HepG2 (cell line): ENCODE measurements around the gene WIZ. TPM values are rescaled to one million over a fixed set of nuclear protein-coding genes. Genes with fewer than 3 reads are reported as not detected.

Experiments used
- ARNT ChIP-seq: fragments of 450-650 bp; IDR thresholded peaks from 2 replicates; pipeline ENCODE4 v1.6.1; 2017
- ATF2 ChIP-seq: sonication (generic); formaldehyde crosslinking; IDR thresholded peaks from 2 replicates; pipeline ENCODE4 v1.4.0; 2020; ENCODE audit warnings: missing genetic modification reagents
- GATAD2A ChIP-seq: IDR thresholded peaks from 2 replicates; pipeline ENCODE4 v1.6.1; 2016
- HBP1 ChIP-seq: IDR thresholded peaks from 2 replicates; pipeline ENCODE4 v1.6.1; 2016; ENCODE audit warnings: low read depth, control low read depth
- HCFC1 ChIP-seq: fragments of 150-350 bp; IDR thresholded peaks from 2 replicates; pipeline ENCODE4 v1.6.1; 2014; ENCODE audit warnings: low read depth, low read length
- HIVEP1 ChIP-seq: sonication (generic); formaldehyde crosslinking; IDR thresholded peaks from 2 replicates; pipeline ENCODE4 v1.4.0; 2020; ENCODE audit warnings: mild to moderate bottlenecking, missing genetic modification reagents
- HOXD1 ChIP-seq: sonication (generic); formaldehyde crosslinking; IDR thresholded peaks from 2 replicates; pipeline ENCODE4 v1.5.0; 2020; ENCODE audit warnings: missing genetic modification reagents
- MAFF ChIP-seq: IDR thresholded peaks from 2 replicates; pipeline ENCODE4 v1.6.1; 2011; ENCODE audit warnings: low read depth, low read length, improper control_type of control experiment
- MXD3 ChIP-seq: IDR thresholded peaks from 2 replicates; pipeline ENCODE4 v1.6.1; 2016; ENCODE audit warnings: mild to moderate bottlenecking, missing biosample characterization, missing genetic modification reagents
- MXD4 ChIP-seq: IDR thresholded peaks from 2 replicates; pipeline ENCODE4 v1.6.1; 2016; ENCODE audit warnings: mild to moderate bottlenecking, missing biosample characterization, missing genetic modification reagents
- PCBP2 ChIP-seq: fragments of 200-400 bp; formaldehyde crosslinking; optimal IDR thresholded peaks from 2 replicates; pipeline ENCODE3; 2018; ENCODE audit warnings: low read length, low read depth; ENCODE audit not compliant: poor library complexity, severe bottlenecking
- RXRB ChIP-seq: IDR thresholded peaks from 2 replicates; pipeline ENCODE4 v1.6.1; 2016; ENCODE audit warnings: borderline replicate concordance, missing genetic modification reagents, missing compliant biosample characterization
- WIZ ChIP-seq: sonication (generic); formaldehyde crosslinking; IDR thresholded peaks from 2 replicates; pipeline ENCODE4 v1.5.1; 2020; ENCODE audit warnings: mild to moderate bottlenecking, missing genetic modification reagents
- XRCC5 ChIP-seq: fragments of 200-400 bp; formaldehyde crosslinking; optimal IDR thresholded peaks from 2 replicates; pipeline ENCODE3; 2017; ENCODE audit warnings: mild to moderate bottlenecking, low read length
- ZBTB21 ChIP-seq: sonication (generic); formaldehyde crosslinking; IDR thresholded peaks from 2 replicates; pipeline ENCODE4 v1.4.0; 2020; ENCODE audit warnings: missing genetic modification reagents
- ZBTB38 ChIP-seq: sonication (generic); formaldehyde crosslinking; IDR thresholded peaks from 2 replicates; pipeline ENCODE4 v1.5.1; 2020; ENCODE audit warnings: mild to moderate bottlenecking, missing genetic modification reagents
- ZFAT ChIP-seq: sonication (generic); formaldehyde crosslinking; conservative IDR thresholded peaks from 2 replicates; pipeline ENCODE4 v1.8.1; 2023; ENCODE audit warnings: missing genetic modification reagents, inconsistent platforms
- ZNF660 ChIP-seq: sonication (generic); formaldehyde crosslinking; IDR thresholded peaks from 2 replicates; pipeline ENCODE4 v1.5.1; 2020; ENCODE audit warnings: mild to moderate bottlenecking, low read depth, missing genetic modification reagents, borderline replicate concordance
- ZNF670 ChIP-seq: sonication (generic); formaldehyde crosslinking; IDR thresholded peaks from 2 replicates; pipeline ENCODE4 v1.8.0; 2022; ENCODE audit warnings: mild to moderate bottlenecking, missing genetic modification reagents, borderline replicate concordance
- ZSCAN12 ChIP-seq: sonication (generic); formaldehyde crosslinking; IDR thresholded peaks from 2 replicates; pipeline ENCODE4 v1.9.0; 2021; ENCODE audit warnings: mild to moderate bottlenecking, missing genetic modification reagents
- polyA plus RNA-seq, 8 experiments: library from polyadenylated mRNA; depleted of rRNA in 3 of 8; stranded (reverse) in 7 of 8; unstranded in 1 of 8; fragments of >200 nt; fragmentation: Illumina TruSeq in 4 of 8; extraction: Trizol in 4 of 8; gene quantifications; 2 replicates each; pipeline versions ENCODE4 v1.2.1 to v1.2.3, GENCODE V29; 2011 to 2016; ENCODE audit warnings: low read depth in 4 of 8, missing spikeins in 1 of 8, mixed read lengths in 1 of 8; ENCODE audit not compliant: insufficient read depth in 1 of 8
- total RNA-seq, 5 experiments: library from RNA; depleted of rRNA; stranded (reverse); fragments of >200 nt; fragmentation: Illumina TruSeq; extraction: Trizol; gene quantifications; 2 replicates each; pipeline ENCODE4 v1.2.3, GENCODE V29; 2016; ENCODE audit warnings: low read depth in 1 of 5
- TF ChIP-seq, protein P1 (sequence below): fragments of 450-650 bp; IDR thresholded peaks from 2 replicates; pipeline ENCODE4 v1.6.1; 2017; ENCODE audit warnings: mild to moderate bottlenecking
- TF ChIP-seq, protein P2 (sequence below): IDR thresholded peaks from 2 replicates; pipeline ENCODE4 v1.6.1; 2016; ENCODE audit warnings: low read depth
- TF ChIP-seq, protein P3 (sequence below): sonication (generic); formaldehyde crosslinking; IDR thresholded peaks from 2 replicates; pipeline ENCODE4 v1.5.0; 2020; ENCODE audit warnings: missing genetic modification reagents

The WIZ gene
- total and polyA plus RNA-seq, 2 of the 13 experiments (the other 11 are each of a cell fraction or from before 2014, with no cell fraction given): 4.7 to 4.8 TPM

- no peak for TF ChIP-seq RXRB (CRISPR knock-in tag)
- TF ChIP-seq ZBTB38 (CRISPR knock-in tag): peak; percentile 58
- no peak for TF ChIP-seq HBP1 (CRISPR knock-in tag)
- TF ChIP-seq HOXD1 (CRISPR knock-in tag): no peak
- no peak for TF ChIP-seq GATAD2A
- TF ChIP-seq, protein P1, sequence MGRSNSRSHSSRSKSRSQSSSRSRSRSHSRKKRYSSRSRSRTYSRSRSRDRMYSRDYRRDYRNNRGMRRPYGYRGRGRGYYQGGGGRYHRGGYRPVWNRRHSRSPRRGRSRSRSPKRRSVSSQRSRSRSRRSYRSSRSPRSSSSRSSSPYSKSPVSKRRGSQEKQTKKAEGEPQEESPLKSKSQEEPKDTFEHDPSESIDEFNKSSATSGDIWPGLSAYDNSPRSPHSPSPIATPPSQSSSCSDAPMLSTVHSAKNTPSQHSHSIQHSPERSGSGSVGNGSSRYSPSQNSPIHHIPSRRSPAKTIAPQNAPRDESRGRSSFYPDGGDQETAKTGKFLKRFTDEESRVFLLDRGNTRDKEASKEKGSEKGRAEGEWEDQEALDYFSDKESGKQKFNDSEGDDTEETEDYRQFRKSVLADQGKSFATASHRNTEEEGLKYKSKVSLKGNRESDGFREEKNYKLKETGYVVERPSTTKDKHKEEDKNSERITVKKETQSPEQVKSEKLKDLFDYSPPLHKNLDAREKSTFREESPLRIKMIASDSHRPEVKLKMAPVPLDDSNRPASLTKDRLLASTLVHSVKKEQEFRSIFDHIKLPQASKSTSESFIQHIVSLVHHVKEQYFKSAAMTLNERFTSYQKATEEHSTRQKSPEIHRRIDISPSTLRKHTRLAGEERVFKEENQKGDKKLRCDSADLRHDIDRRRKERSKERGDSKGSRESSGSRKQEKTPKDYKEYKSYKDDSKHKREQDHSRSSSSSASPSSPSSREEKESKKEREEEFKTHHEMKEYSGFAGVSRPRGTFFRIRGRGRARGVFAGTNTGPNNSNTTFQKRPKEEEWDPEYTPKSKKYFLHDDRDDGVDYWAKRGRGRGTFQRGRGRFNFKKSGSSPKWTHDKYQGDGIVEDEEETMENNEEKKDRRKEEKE: no peak
- TF ChIP-seq, protein P2, sequence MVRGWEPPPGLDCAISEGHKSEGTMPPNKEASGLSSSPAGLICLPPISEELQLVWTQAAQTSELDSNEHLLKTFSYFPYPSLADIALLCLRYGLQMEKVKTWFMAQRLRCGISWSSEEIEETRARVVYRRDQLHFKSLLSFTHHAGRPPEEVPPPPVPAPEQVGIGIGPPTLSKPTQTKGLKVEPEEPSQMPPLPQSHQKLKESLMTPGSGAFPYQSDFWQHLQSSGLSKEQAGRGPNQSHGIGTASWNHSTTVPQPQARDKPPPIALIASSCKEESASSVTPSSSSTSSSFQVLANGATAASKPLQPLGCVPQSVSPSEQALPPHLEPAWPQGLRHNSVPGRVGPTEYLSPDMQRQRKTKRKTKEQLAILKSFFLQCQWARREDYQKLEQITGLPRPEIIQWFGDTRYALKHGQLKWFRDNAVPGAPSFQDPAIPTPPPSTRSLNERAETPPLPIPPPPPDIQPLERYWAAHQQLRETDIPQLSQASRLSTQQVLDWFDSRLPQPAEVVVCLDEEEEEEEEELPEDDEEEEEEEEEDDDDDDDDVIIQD (CRISPR knock-in tag): no peak
- no peak for TF ChIP-seq ATF2 (CRISPR knock-in tag)
- TF ChIP-seq HCFC1: no peak
- TF ChIP-seq HIVEP1: no peak
- no peak for TF ChIP-seq ZBTB21 (CRISPR knock-in tag)
- TF ChIP-seq MXD4 (CRISPR knock-in tag): peak; percentile 38; the same call in 1 of the 2 replicates
- peak; percentile 27 for TF ChIP-seq XRCC5
- no peak for TF ChIP-seq WIZ
- TF ChIP-seq PCBP2: no peak
- no peak for TF ChIP-seq ZFAT (CRISPR knock-in tag)
- no peak for TF ChIP-seq ZSCAN12
- no peak for TF ChIP-seq MXD3 (CRISPR knock-in tag)
- no peak for TF ChIP-seq MAFF
- TF ChIP-seq, protein P3, sequence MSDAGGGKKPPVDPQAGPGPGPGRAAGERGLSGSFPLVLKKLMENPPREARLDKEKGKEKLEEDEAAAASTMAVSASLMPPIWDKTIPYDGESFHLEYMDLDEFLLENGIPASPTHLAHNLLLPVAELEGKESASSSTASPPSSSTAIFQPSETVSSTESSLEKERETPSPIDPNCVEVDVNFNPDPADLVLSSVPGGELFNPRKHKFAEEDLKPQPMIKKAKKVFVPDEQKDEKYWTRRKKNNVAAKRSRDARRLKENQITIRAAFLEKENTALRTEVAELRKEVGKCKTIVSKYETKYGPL (CRISPR knock-in tag): no peak
- TF ChIP-seq ZNF670 (CRISPR knock-in tag): no peak
- TF ChIP-seq ARNT: no peak
- TF ChIP-seq ZNF660 (CRISPR knock-in tag): no peak
Observed at GRCh38 chr19:15379999-15380647, 69.6 kb downstream of the WIZ start (continued).
